Tibial nerve (tissue), 4 donors: ENCODE measurements around the gene EXOC3L1. TPM values are rescaled to one million over a fixed set of nuclear protein-coding genes. Genes with fewer than 3 reads are reported as not detected.
A peak's percentile ranks its signal among the peaks of the same experiment; 100 is the strongest.

Experiments
- DNase-seq, 2 donors: peaks; one replicate each; pipeline ENCODE4 v3.0.0-alpha.2; 2019; ENCODE audit warnings: low spot score in 2 of 2
- H3K27ac ChIP-seq, 4 donors: fragments of 200-600 bp; sonication (generic) in 3 of 4; one replicate each; pipeline ENCODE4 v1.5.1; 2017 to 2019; ENCODE audit warnings: mild to moderate bottlenecking in 1 of 4
- H3K27me3 ChIP-seq, 2 donors: fragments of 200-600 bp; sonication (generic) in 1 of 2; one replicate each; pipeline versions ENCODE4 v1.5.1 to v1.6.0; 2017 to 2019
- H3K36me3 ChIP-seq, 3 donors: fragments of 200-600 bp; sonication (generic); one replicate each; pipeline ENCODE4 v1.5.1; 2018 to 2019
- H3K4me1 ChIP-seq, 4 donors: fragments of 200-600 bp; sonication (generic) in 3 of 4; one replicate each; pipeline ENCODE4 v1.5.1; 2017 to 2019
- H3K4me3 ChIP-seq, 4 donors: fragments of 200-600 bp; sonication (generic) in 3 of 4; one replicate each; pipeline ENCODE4 v1.5.1; 2017 to 2019; ENCODE audit warnings: mild to moderate bottlenecking in 1 of 4, moderate library complexity in 1 of 4
- H3K9me3 ChIP-seq, 4 donors: fragments of 200-600 bp; sonication (generic) in 3 of 4; one replicate each; pipeline ENCODE4 v1.5.1; 2017 to 2019
- EP300 ChIP-seq, 2 donors: sonication (generic); formaldehyde crosslinking; IDR thresholded peaks; one replicate each; pipeline ENCODE4 v1.6.1; 2017; ENCODE audit warnings: antibody characterized with exemption in 2 of 2, mild to moderate bottlenecking in 1 of 2
- POLR2A ChIP-seq, 2 donors: fragments of 450-650 bp; IDR thresholded peaks; one replicate each; pipeline ENCODE4 v1.6.1; 2017; ENCODE audit warnings: antibody characterized with exemption in 2 of 2, mild to moderate bottlenecking in 2 of 2, moderate library complexity in 2 of 2
- WGBS, 2 donors: methylation state at CpG; one replicate each; pipeline ENCODE4 v1.1.5; 2018; 5-methylcytosine and 5-hydroxymethylcytosine counted together
- total RNA-seq, 4 donors: library from RNA; depleted of rRNA; stranded (reverse); fragments of >200 nt; gene quantifications; one replicate each; pipeline ENCODE4 v1.1.0, GENCODE V29; 2016
- TF ChIP-seq, protein P1 (sequence below), 5 experiments: fragments of 200-600 bp in 3 of 5; fragments of 450-650 bp in 2 of 5; sonication (generic) in 3 of 5; IDR thresholded peaks; one replicate each; pipeline ENCODE4 v1.5.1; 2016 to 2019; ENCODE audit warnings: antibody characterized with exemption in 5 of 5, mild to moderate bottlenecking in 3 of 5, moderate library complexity in 2 of 5

Gene EXOC3L1
- total RNA-seq, 4 donors from 2014 or later, result 0.66 to 3.9 (median 2.6) TPM

DNA sequence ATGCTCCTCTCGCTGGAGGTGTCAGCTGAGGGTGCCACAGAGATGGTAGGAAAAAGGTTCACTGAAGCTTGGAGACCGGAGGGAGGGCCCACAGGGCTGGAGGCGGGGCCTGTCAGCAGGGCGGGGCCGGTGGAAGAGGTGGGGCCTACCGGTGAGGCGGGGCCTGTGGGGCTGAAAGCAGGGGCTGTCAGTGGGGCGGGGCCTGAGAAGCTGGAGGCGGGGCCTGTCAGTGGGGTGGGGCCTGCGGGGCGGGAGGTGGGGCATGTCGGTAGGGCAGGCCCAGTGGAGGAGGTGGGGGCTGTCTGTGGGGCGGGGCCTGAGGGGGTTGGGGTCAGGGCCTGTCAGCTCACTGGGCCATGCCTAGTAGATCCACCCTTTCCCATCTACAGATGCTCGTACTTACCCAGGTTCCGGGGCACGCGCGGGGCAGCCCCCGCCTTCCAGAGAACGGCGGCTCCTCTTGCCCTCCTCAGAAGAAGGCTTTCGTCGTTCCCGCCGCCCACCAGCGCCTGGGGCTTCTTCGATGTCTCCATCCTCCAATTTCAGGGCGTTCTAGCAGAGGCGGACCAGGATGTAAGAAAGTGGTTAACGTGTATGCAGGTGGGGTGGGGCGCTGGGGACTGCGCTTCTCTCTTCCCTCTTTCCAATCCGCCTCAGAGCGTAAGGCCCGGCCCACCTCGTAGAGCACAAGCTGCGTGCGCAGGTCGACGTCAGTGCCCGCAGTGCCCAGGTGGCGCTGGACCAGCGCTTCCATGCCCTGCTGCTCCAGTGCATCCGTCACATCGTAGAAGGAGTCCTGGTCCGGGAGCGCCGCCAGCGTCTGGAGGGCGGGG lies 46.8 kb upstream of the EXOC3L1 start:
- TF ChIP-seq POLR2A (IDR thresholded peaks at IDR 0.05) (no peak), EP300 (IDR thresholded peaks at IDR 0.05) (no peak)
- TF ChIP-seq, protein P1, sequence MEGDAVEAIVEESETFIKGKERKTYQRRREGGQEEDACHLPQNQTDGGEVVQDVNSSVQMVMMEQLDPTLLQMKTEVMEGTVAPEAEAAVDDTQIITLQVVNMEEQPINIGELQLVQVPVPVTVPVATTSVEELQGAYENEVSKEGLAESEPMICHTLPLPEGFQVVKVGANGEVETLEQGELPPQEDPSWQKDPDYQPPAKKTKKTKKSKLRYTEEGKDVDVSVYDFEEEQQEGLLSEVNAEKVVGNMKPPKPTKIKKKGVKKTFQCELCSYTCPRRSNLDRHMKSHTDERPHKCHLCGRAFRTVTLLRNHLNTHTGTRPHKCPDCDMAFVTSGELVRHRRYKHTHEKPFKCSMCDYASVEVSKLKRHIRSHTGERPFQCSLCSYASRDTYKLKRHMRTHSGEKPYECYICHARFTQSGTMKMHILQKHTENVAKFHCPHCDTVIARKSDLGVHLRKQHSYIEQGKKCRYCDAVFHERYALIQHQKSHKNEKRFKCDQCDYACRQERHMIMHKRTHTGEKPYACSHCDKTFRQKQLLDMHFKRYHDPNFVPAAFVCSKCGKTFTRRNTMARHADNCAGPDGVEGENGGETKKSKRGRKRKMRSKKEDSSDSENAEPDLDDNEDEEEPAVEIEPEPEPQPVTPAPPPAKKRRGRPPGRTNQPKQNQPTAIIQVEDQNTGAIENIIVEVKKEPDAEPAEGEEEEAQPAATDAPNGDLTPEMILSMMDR (IDR thresholded peaks at IDR 0.05), result no peak
- peak overlapping the region in 1 of 4 donors; percentile 44 for H3K27ac ChIP-seq
- no peak for DNase-seq
- 74 to 81% methylated on average over 47 to 49 of the region's 50 CpGs for WGBS, 2 donors
- peaks cover 9 to 81% (median 23%) of the 10 kb centered on the region in 3 donors for H3K36me3 ChIP-seq
- no peaks in the 10 kb centered on the region for H3K9me3 ChIP-seq
- no peaks in the 10 kb centered on the region for H3K27me3 ChIP-seq
- no peak overlapping the region for H3K4me3 ChIP-seq
- H3K4me1 ChIP-seq, result peaks cover 0 to 22% (median 14%) of the 10 kb centered on the region in 4 donors

DNA sequence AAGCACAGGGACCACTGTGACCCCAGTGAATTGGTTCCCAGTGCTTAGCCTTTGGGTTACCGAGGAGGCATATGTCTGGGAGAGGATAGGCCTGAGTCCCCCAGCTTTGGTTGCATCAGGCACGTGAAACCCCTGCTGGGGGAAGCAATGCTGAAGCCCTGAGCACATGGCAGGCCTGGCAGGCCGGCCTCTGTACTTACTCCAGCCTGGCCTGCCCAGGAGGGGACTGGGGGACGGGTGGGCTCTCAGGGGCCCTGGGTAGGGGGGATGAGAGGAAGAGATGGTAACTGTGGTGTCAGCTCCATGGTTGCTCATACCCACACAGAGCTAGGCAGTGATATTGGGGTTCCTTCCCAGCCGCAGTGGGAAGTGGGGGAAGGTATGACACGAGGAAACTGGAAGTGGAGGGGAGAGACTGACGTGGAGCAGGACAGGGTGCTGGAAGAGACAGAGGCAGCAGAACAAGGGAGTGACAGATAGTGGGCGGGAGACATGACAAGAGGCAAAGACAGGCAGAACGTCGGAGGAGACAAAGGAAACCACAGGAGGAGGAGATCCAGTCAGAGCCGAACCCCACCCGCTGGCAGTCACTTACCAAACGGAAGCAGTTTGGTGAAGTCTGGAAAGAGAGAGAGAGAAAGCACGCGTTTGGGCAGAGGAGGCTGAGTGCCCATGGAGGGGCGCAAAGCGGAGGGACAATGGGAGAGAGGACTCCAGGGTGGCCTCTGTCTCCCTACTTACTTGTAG lies 46.1 kb upstream of the EXOC3L1 start:
- Histone ChIP-seq H3K27ac (peak overlapping the region in 1 of 4 donors; percentile 9), H3K4me3 (no peak overlapping the region), H3K9me3 (no peaks in the 10 kb centered on the region), H3K4me1 (peaks cover 0 to 14% (median 6%) of the 10 kb centered on the region in 4 donors), H3K36me3 (peaks cover 9 to 89% (median 25%) of the 10 kb centered on the region in 3 donors), H3K27me3 (no peaks in the 10 kb centered on the region)
- 85% methylated on average over 17 of the region's 17 CpGs for WGBS, 2 donors
- no peak for TF ChIP-seq POLR2A (IDR thresholded peaks at IDR 0.05)
- no peak for DNase-seq

DNA sequence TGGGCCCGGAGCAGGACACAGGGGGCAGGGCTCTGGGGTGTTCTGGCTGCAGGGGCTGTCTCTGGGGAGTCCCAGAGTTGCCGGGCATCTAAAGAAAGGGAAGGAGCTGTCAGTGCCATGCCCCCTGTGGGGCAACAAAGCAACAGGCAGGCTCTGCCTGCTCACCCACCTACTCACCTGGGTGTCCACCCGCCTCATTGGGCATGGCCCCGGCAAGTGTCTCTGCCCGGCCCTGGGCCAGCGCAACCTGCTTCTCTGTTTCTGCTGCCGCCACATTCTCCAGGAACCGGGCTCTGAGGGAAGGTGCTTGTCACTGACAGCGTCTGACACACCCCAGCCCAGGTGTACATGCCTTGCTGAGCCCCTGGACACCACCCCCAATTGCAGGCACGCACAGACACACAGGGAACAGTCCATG lies 44.3 kb upstream of the EXOC3L1 start:
- Histone ChIP-seq H3K36me3 (peaks cover 9 to 99% (median 25%) of the 10 kb centered on the region in 3 donors), H3K27ac (no peak overlapping the region), H3K4me3 (no peak overlapping the region), H3K4me1 (peaks cover 0 to 3% (median 0%) of the 10 kb centered on the region in 4 donors), H3K27me3 (no peaks in the 10 kb centered on the region), H3K9me3 (no peaks in the 10 kb centered on the region)
- no peak for TF ChIP-seq POLR2A (IDR thresholded peaks at IDR 0.05)
- TF ChIP-seq, protein P1 (IDR thresholded peaks at IDR 0.05), result no peak
- TF ChIP-seq EP300 (IDR thresholded peaks at IDR 0.05), result no peak
- DNase-seq, result no peak
- 91 to 98% methylated on average over 8 to 10 of the region's 10 CpGs for WGBS, 2 donors

DNA sequence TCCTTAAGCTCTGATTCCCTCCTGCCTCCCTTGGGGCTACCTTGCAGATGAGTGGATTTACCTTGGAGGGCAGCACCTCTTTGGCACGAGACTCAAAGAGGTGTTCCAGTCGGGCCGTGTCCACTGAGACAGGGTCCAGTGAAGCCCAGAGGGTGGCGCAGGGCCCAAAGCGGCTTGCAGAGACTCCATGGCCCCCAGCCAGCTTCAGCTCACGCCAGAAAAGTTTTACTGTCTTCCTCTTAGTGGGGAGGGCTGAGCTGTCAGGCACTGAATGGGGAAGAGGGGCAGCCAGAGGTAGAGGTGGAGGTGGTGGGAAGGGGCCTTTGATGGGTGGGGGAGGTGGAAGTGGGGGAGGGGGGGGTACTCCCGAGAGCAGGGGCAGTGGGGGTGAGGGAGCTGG lies 43.7 kb upstream of the EXOC3L1 start:
- WGBS, 2 donors, result 71 to 74% methylated on average over 7 of the region's 7 CpGs
- TF ChIP-seq EP300 (IDR thresholded peaks at IDR 0.05), result no peak
- TF ChIP-seq, protein P1 (IDR thresholded peaks at IDR 0.05), result no peak
- TF ChIP-seq POLR2A (IDR thresholded peaks at IDR 0.05), result no peak
- no peak for DNase-seq
- Histone ChIP-seq H3K9me3 (no peaks in the 10 kb centered on the region), H3K27me3 (no peaks in the 10 kb centered on the region), H3K4me3 (no peak overlapping the region), H3K4me1 (peaks cover 0 to 5% (median 0%) of the 10 kb centered on the region in 4 donors), H3K36me3 (peaks cover 9 to 99% (median 25%) of the 10 kb centered on the region in 3 donors), H3K27ac (no peak overlapping the region)

DNA sequence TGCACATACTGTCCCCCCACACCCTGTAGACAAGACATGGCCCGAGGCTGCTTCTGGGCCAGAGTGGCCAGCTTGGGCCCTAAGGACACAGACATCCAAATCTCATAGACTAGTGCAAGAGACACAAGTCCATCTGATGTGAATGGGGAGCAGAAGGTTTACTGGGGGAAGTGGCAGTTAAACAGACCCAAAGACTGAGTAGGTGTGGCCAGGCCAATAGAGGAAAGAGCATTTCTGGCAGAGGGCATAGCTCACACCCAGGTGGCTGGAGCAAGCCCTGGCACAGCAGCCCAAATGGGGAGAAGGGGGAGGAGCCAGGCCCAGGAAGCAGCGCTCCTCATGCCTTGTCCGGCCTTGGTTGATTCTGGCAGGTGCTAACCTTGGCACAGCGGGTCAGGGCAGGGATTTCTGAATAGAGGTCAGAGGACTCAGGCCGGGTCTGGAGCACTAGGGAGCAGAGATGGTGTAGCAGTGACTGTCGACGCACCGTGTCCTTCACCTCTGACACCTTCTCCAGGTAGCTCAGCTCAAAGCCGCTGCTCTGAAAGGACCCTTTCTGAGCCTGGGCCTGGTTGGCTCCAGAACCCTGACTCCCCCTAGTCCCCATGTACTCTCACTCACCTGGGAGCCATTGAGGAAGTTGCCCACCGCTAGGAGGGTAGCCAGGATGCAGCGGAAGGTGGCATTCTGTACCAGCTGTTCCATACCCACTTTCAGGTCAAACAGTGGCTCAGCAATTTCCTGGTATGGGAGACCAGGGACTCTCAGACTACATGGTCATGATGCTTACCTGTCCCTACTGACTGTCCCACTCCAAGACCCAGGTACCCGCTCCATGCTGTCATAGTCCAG lies 41.1 kb upstream of the EXOC3L1 start:
- no peaks in the 10 kb centered on the region for H3K27me3 ChIP-seq
- no peak for TF ChIP-seq EP300 (IDR thresholded peaks at IDR 0.05)
- no peak for TF ChIP-seq POLR2A (IDR thresholded peaks at IDR 0.05)
- TF ChIP-seq, protein P1 (IDR thresholded peaks at IDR 0.05), result no peak
- WGBS, 2 donors, result 82 to 84% methylated on average over 11 to 12 of the region's 12 CpGs
- DNase-seq, result no peak
- H3K27ac ChIP-seq, result no peak overlapping the region
- peaks cover 8 to 79% (median 9%) of the 10 kb centered on the region in 3 donors for H3K36me3 ChIP-seq
- H3K4me1 ChIP-seq, result peaks cover 0 to 20% (median 9%) of the 10 kb centered on the region in 4 donors
- no peaks in the 10 kb centered on the region for H3K9me3 ChIP-seq
- H3K4me3 ChIP-seq, result no peak overlapping the region
